GM12865 (cell line): ENCODE data around the gene LPP.

ENCODE experiments used
- DNase-seq: peaks from one replicate; pipeline ENCODE4 v3.0.0; 2010; ENCODE audit warnings: low read depth
- H3K4me3 ChIP-seq: 2 replicates; pipeline ENCODE4 v1.5.1; 2011; ENCODE audit warnings: mild to moderate bottlenecking, low read depth, low read length, control low read depth
- TF ChIP-seq, protein P1 (sequence below): IDR thresholded peaks from 2 replicates; pipeline ENCODE4 v1.5.1; 2011; ENCODE audit warnings: low read length, control low read depth, low read depth, inconsistent platforms; ENCODE audit not compliant: insufficient read depth; ENCODE audit errors: missing control alignments

Gene LPP

DNA sequence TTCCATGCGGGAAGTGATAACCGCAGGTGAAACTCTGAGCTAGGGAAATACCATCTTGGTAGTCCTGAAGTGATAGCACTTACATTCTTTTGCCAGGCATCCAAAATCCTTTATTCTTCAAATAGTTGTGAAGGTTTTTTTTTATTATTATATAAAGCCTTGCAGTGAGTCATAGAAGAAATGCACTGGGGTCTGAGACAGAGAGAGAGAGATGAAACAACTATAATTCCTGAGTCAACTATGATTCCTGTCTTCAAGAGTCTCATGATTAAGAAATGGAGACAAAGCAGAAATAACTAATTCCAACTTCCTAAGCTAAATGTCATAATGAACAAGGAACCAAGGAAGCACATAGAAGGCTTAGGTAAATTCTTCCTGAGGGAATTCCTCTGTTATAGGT lies 495.6 kb downstream of the LPP start:
- TF ChIP-seq, protein P1, sequence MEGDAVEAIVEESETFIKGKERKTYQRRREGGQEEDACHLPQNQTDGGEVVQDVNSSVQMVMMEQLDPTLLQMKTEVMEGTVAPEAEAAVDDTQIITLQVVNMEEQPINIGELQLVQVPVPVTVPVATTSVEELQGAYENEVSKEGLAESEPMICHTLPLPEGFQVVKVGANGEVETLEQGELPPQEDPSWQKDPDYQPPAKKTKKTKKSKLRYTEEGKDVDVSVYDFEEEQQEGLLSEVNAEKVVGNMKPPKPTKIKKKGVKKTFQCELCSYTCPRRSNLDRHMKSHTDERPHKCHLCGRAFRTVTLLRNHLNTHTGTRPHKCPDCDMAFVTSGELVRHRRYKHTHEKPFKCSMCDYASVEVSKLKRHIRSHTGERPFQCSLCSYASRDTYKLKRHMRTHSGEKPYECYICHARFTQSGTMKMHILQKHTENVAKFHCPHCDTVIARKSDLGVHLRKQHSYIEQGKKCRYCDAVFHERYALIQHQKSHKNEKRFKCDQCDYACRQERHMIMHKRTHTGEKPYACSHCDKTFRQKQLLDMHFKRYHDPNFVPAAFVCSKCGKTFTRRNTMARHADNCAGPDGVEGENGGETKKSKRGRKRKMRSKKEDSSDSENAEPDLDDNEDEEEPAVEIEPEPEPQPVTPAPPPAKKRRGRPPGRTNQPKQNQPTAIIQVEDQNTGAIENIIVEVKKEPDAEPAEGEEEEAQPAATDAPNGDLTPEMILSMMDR, result no peak
- H3K4me3 ChIP-seq, result no peak overlapping the region
- DNase-seq, result no peak

DNA sequence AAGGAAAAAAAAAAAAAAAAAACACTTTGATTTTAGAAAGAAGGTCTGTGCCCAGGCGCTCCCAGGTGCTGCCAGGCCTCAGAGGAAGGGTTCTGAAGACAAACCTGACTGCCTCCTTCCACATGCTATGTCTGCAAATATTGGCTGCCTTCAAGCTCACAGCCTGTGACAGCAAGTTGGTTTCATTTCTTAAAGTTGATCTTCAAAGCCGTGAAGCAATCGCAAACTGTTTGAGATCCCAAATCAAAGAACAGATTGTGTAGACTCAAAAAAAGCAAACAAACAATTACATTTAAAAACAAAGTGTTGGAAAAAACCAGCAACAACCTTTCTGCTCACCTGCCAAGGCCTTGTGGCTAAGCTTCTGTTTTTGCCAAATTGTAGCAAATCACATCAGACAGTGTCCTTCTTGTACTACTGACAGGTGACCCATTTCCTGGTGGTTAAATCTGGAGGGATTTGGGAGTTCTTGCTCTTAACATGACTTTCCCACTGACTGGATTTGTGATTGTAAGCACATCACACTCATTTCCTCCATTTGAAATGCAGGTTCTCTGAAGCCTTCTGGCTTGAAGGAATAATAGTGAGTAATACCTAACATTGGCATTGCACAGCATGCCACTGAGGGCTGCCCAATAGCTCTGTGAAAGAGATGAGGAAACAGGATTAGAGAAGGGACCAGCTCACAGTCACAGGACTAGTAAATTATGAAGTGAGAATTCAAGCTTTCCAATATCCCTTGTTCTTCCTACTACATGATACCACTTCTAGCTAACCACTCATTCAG lies 502.4 kb downstream of the LPP start:
- no peak for DNase-seq
- TF ChIP-seq, protein P1, result no peak
- H3K4me3 ChIP-seq, result no peak overlapping the region

DNA sequence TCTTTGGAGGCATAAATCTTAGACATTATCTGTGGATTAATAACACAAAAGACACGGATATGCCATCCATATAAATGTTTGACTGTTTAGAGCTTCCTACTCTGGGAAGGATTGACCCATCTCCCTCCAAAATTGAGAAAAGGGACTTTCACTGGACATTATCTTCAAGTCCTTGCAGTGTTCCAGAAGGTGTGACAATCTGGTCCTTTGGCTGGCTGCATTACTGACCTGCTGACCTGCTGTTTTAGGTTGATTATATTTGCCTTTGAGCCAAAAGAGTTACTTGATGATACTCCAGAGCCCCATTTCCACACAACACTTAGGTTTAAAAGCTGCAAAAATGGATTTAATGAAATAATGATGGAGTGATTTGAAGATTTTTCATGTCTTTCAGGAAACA lies 504.6 kb downstream of the LPP start:
- H3K4me3 ChIP-seq, result no peak overlapping the region
- TF ChIP-seq, protein P1, result no peak
- no peak for DNase-seq

DNA sequence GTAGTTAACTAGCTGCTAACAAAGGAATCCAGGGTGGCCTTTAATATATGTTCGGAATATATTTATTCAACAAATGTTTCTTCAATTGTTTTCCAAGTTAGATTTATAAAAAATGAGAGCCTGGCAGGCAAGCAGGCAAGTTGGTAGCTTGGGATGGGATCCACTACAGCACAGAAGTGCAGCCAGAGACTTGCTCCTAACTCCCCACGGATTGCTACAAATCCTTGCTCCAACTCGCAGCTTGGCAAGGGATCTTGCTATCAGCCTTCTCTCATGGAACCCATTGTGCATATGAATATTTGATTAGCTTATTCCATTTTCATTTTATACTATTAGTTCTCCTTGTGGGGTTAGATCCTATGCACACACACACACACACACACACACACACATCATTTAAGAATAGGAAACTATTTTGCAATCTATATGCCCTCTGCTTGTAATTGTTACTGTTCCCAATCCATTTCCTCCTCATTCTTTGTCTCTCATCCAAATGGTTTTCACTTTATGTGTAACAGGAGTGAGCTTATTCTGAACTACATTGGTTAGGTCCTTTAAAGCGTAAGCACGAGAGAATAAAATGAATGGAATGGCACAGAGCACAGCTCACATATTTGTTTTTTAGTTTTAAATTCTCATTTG lies 505.6 kb downstream of the LPP start:
- no peak for DNase-seq
- TF ChIP-seq, protein P1, result no peak
- no peak overlapping the region for H3K4me3 ChIP-seq

DNA sequence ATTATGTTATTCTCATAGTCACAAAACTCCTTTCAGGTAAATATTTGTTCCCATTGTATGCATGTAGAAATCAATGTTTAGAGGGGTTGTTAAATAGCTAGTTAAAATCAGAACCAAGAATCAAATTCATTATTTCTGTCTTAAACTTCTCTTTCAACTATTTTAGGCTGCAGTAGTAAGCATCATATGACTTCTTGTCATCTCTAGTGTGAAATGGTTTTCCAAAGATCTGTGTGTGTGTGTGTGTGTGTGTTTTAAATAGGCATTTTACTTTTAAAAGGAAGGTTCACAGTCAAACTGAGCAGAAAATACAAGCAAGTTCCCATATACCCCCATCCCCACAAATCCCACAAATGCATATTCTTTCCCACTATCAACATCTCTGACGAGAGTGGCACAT lies 506.5 kb downstream of the LPP start:
- no peak overlapping the region for H3K4me3 ChIP-seq
- TF ChIP-seq, protein P1, result no peak

DNA sequence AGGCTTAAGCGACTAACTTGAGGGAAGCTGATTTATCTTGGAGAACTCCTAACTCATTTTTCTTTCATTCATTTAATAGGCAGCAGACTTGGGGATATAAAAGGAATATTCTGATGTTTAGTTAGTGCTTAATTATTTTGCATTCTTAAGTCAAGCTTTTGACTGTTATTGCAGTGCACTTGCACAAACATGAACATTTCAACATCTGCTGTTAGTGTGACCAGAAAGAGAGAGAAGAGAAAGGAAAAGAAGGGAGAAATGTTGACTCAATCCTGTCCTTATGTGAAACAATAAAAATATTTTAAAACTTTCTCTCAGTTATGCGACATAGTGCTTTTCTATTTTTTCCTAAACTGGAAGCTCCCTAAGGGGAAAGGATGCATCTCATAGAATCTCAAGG lies 507.8 kb downstream of the LPP start:
- DNase-seq, result no peak
- no peak overlapping the region for H3K4me3 ChIP-seq

More for the DNA sequence above, 506.5 kb downstream of the LPP start:
- DNase-seq, result no peak

More for the DNA sequence above, 507.8 kb downstream of the LPP start:
- TF ChIP-seq, protein P1, result no peak
